ENCODE data around the gene RNU6-1. TPM values are rescaled to one million over a fixed set of nuclear protein-coding genes. Genes with fewer than 3 reads are reported as not detected.

Gene RNU6-1
- total and polyA plus RNA-seq, 2 donors (not counting 1 experiment from before 2014, with no cell fraction given), result not detected

Small RNA genes within 50 kb of the gene (small RNA-seq; reads per million reads assigned to genes)
- gene RNU6-1 (ENCODE audit: insufficient read length, low read depth, low replicate concordance), result 2.1 reads per million, percentile 17 among the genes with 10 or more reads in this experiment

Other genes with a start within 250 kb of the RNU6-1 start
- 0.32 and 0.67 TPM in 2 replicates for gene SKOR1, start 14.5 kb downstream of the RNU6-1 start, total RNA-seq
- 0.37 and 0.84 TPM in 2 replicates for gene SKOR1, start 14.5 kb downstream of the RNU6-1 start, polyA plus RNA-seq
- gene PIAS1, start 214.3 kb upstream of the RNU6-1 start, total RNA-seq, result 87.3 and 97.5 TPM in 2 replicates
- gene PIAS1, start 214.3 kb upstream of the RNU6-1 start, polyA plus RNA-seq, result 28.8 and 30.4 TPM in 2 replicates

Data from B cell (primary cell).